GM12878 (cell line): ENCODE measurements around the gene ATP8A1. TPM values are rescaled to one million over a fixed set of nuclear protein-coding genes. Genes with fewer than 3 reads are reported as not detected.

Experiments
- CEBPB ChIP-seq, 2 experiments: fragments of 150-350 bp in 1 of 2; IDR thresholded peaks; 2 replicates each; pipeline ENCODE4 v1.6.1; 2012 to 2014; ENCODE audit warnings: low read depth in 2 of 2, low read length in 2 of 2, borderline replicate concordance in 1 of 2, inconsistent platforms in 1 of 2
- CREB1 ChIP-seq: IDR thresholded peaks from 2 replicates; pipeline ENCODE4 v1.6.1; 2012; ENCODE audit warnings: low read depth, mild to moderate bottlenecking, inconsistent platforms
- EP300 ChIP-seq, 2 experiments: fragments of 150-350 bp in 1 of 2; IDR thresholded peaks; 2 replicates each; pipeline ENCODE4 v1.6.1; 2011 to 2012; ENCODE audit warnings: low read depth in 2 of 2, low read length in 2 of 2, borderline replicate concordance in 1 of 2, improper control_type of control experiment in 1 of 2, inconsistent platforms in 1 of 2; ENCODE audit not compliant: control insufficient read depth in 1 of 2
- ESRRA ChIP-seq: IDR thresholded peaks from 2 replicates; pipeline ENCODE4 v1.6.1; 2012; ENCODE audit warnings: mild to moderate bottlenecking, low read length, improper control_type of control experiment
- FOXK2 ChIP-seq: fragments of 450-650 bp; IDR thresholded peaks from 2 replicates; pipeline ENCODE4 v1.6.1; 2017; ENCODE audit warnings: mild to moderate bottlenecking, moderate library complexity
- GABPA ChIP-seq: IDR thresholded peaks from 2 replicates; pipeline ENCODE4 v1.6.1; 2014; ENCODE audit warnings: antibody characterized with exemption, low read depth, mild to moderate bottlenecking, inconsistent platforms
- HSF1 ChIP-seq: fragments of 150-350 bp; IDR thresholded peaks from 2 replicates; pipeline ENCODE4 v1.6.1; 2014; ENCODE audit warnings: mild to moderate bottlenecking, low read depth, low read length
- IRF3 ChIP-seq: fragments of 450-650 bp; IDR thresholded peaks from 2 replicates; pipeline ENCODE4 v1.6.1; 2014; ENCODE audit warnings: mild to moderate bottlenecking
- MLLT1 ChIP-seq: fragments of 450-650 bp; IDR thresholded peaks from 2 replicates; pipeline ENCODE4 v1.6.1; 2016; ENCODE audit warnings: mild to moderate bottlenecking
- MTA2 ChIP-seq: fragments of 450-650 bp; IDR thresholded peaks from 2 replicates; pipeline ENCODE4 v1.6.1; 2016; ENCODE audit warnings: low read depth, mild to moderate bottlenecking, moderate library complexity
- NFXL1 ChIP-seq: fragments of 450-650 bp; IDR thresholded peaks from 2 replicates; pipeline ENCODE4 v1.6.1; 2017; ENCODE audit warnings: antibody characterized with exemption, mild to moderate bottlenecking, borderline replicate concordance
- NR2F1 ChIP-seq: fragments of 450-650 bp; conservative IDR thresholded peaks from 2 replicates; pipeline ENCODE4 v1.6.1; 2017; ENCODE audit warnings: mild to moderate bottlenecking
- PRDM15 ChIP-seq: fragments of 450-650 bp; formaldehyde crosslinking; IDR thresholded peaks from 2 replicates; pipeline ENCODE4 v1.4.0; 2020; ENCODE audit warnings: mild to moderate bottlenecking, moderate library complexity
- RAD51 ChIP-seq: fragments of 450-650 bp; IDR thresholded peaks from 2 replicates; pipeline ENCODE4 v1.6.1; 2016; ENCODE audit warnings: moderate library complexity, mild to moderate bottlenecking, inconsistent platforms
- RUNX3 ChIP-seq: IDR thresholded peaks from 2 replicates; pipeline ENCODE4 v1.6.1; 2012; ENCODE audit warnings: low read length, inconsistent platforms
- SIX5 ChIP-seq: IDR thresholded peaks from 2 replicates; pipeline ENCODE4 v1.6.1; 2011; ENCODE audit warnings: mild to moderate bottlenecking, low read depth, low read length, moderate library complexity; ENCODE audit not compliant: severe bottlenecking
- TCF3 ChIP-seq: IDR thresholded peaks from 2 replicates; pipeline ENCODE4 v1.6.1; 2012; ENCODE audit warnings: low read depth, mild to moderate bottlenecking, low read length, borderline replicate concordance; ENCODE audit not compliant: insufficient read depth
- ZBTB4 ChIP-seq: fragments of 450-650 bp; formaldehyde crosslinking; IDR thresholded peaks from 2 replicates; pipeline ENCODE4 v1.4.0; 2022; ENCODE audit warnings: mild to moderate bottlenecking, moderate library complexity
- polyA plus RNA-seq, 11 experiments: library from polyadenylated mRNA; depleted of rRNA in 4 of 11; unstranded in 6 of 11; stranded (reverse) in 5 of 11; fragments of >200 nt; fragmentation: Nextera tagmentation in 4 of 11; fragmentation: Illumina TruSeq in 1 of 11; extraction: Ambion mirVana in 4 of 11; extraction: Trizol in 1 of 11; gene quantifications; 1 replicate in 1 of 11; 2 replicates in 10 of 11; pipeline versions ENCODE4 v1.2.1 to v1.2.3, GENCODE V29; 2011 to 2016; ENCODE audit warnings: inconsistent platforms in 2 of 11, missing spikeins in 2 of 11, low read depth in 1 of 11
- total RNA-seq, 4 experiments: library from RNA; depleted of rRNA in 3 of 4; stranded (reverse); fragments of >200 nt in 3 of 4; fragmentation: Illumina TruSeq in 1 of 4; extraction: Trizol in 1 of 4; gene quantifications; 2 replicates each; pipeline versions ENCODE4 v1.2.1 to v1.2.3, GENCODE V29; 2013 to 2021

Gene ATP8A1
- total and polyA plus RNA-seq, 10 of the 15 experiments (the other 5 are each of a cell fraction or from before 2014, with no cell fraction given): 9.0 to 116 (median 37.3) TPM

- TF ChIP-seq HSF1: no peak
- peak; percentile 35; the same call in 1 of the 2 replicates for TF ChIP-seq RAD51
- no peak for TF ChIP-seq PRDM15 (CRISPR knock-in tag)
- no peak for TF ChIP-seq RUNX3
- TF ChIP-seq CREB1: 0 out of 2 replicates have a peak, but pooled peaks have one; percentile 13
- no peak for TF ChIP-seq IRF3
- TF ChIP-seq ESRRA: no peak
- no peak for TF ChIP-seq FOXK2
- TF ChIP-seq ZBTB4 (CRISPR knock-in tag): no peak
- TF ChIP-seq MLLT1: no peak
- no peak for TF ChIP-seq GABPA
- no peak for TF ChIP-seq CEBPB (IDR thresholded peaks at IDR 0.05; ENCODE audit: borderline replicate concordance in 1 of 2, low read depth in 2 of 2, low read length in 2 of 2)
- TF ChIP-seq EP300 (IDR thresholded peaks at IDR 0.05; ENCODE audit: borderline replicate concordance in 1 of 2, control insufficient read depth in 1 of 2, low read depth in 2 of 2, low read length in 2 of 2): no peak
- TF ChIP-seq NFXL1: no peak
- TF ChIP-seq SIX5: no peak
- peak; percentile 77 for TF ChIP-seq NR2F1
- no peak for TF ChIP-seq TCF3
- TF ChIP-seq MTA2: 0 out of 2 replicates have a peak, but pooled peaks have one; percentile 54
Observed at GRCh38 chr4:42632653-42633382, 24.1 kb downstream of the ATP8A1 start (continued).
